Right lobe of liver (tissue), 6 donors: ENCODE data around the gene ANKRD63. TPM values are rescaled to one million over a fixed set of nuclear protein-coding genes. Genes with fewer than 3 reads are reported as not detected.
A peak's percentile ranks its signal among the peaks of the same experiment; 100 is the strongest.

ENCODE experiments used
- ATAC-seq, 4 donors: fragments of 200-7000 bp; cut with Tn5 transposase; one replicate each; pipeline ENCODE4 v1.9.1; 2020; ENCODE audit warnings: mild to moderate bottlenecking in 4 of 4, moderate library complexity in 4 of 4
- DNase-seq, 3 donors: peaks; one replicate each; pipeline ENCODE4 v3.0.0-alpha.2; 2020
- H3K27ac ChIP-seq, 3 donors: fragments of 200-600 bp; one replicate each; pipeline ENCODE4 v1.8.0; 2022
- H3K27me3 ChIP-seq, 2 donors: fragments of 200-600 bp; one replicate each; pipeline ENCODE4 v1.8.0; 2022
- H3K36me3 ChIP-seq, 4 donors: fragments of 200-600 bp; sonication (generic) in 1 of 4; one replicate each; pipeline versions ENCODE4 v1.5.1 to v1.8.0; 2017 to 2022; ENCODE audit warnings: control low read depth in 1 of 4
- H3K4me1 ChIP-seq, 4 donors: fragments of 200-600 bp; sonication (generic) in 1 of 4; one replicate each; pipeline versions ENCODE4 v1.5.1 to v1.8.0; 2017 to 2022; ENCODE audit warnings: control low read depth in 1 of 4
- H3K4me3 ChIP-seq, 3 donors: fragments of 200-600 bp; one replicate each; pipeline ENCODE4 v1.8.0; 2022
- H3K9me3 ChIP-seq, 4 donors: fragments of 200-600 bp; sonication (generic) in 1 of 4; one replicate each; pipeline versions ENCODE4 v1.5.1 to v1.8.0; 2017 to 2022; ENCODE audit warnings: control low read depth in 1 of 4
- POLR2A ChIP-seq: fragments of 450-650 bp; IDR thresholded peaks from one replicate; pipeline ENCODE4 v1.6.1; 2017; ENCODE audit warnings: antibody characterized with exemption, mild to moderate bottlenecking
- WGBS: methylation state at CpG from one replicate; pipeline ENCODE4 v1.1.6; 2018; ENCODE audit warnings: low coverage, low lambda C conversion rate; ENCODE audit not compliant: insufficient coverage; ENCODE audit errors: missing lambda C conversion rate; 5-methylcytosine and 5-hydroxymethylcytosine counted together
- intact Hi-C, 2 donors: fragments of 100-400 bp; cut with DNase I; formaldehyde crosslinking; loops; one replicate each; pipeline versions ENCODE4 v1.11.2 to v1.14.1; 2022
- total RNA-seq, 6 experiments: library from RNA; depleted of rRNA in 2 of 6; stranded (reverse); fragments of >200 nt in 2 of 6; fragmentation: NEBNext Ultra II Directional in 3 of 6; extraction: Animal tissue kit (Norgen Biotek cat#: 25700) in 3 of 6; gene quantifications; one replicate each; pipeline versions ENCODE4 v1.1.0 to v1.2.4, GENCODE V29; 2016 to 2023
- TF ChIP-seq, protein P1 (sequence below), 4 donors: fragments of 200-600 bp in 3 of 4; fragments of 450-650 bp in 1 of 4; IDR thresholded peaks; one replicate each; pipeline versions ENCODE4 v1.5.1 to v1.8.0; 2016 to 2022; ENCODE audit warnings: antibody characterized with exemption in 4 of 4, mild to moderate bottlenecking in 2 of 4
- donor health status: DM: no; HTN: yes; CAD: no.
- donor health status: DM: no; HTN: no; CAD: no.
- donor health status: DM: no; HTN: no; CAD: no.
- donor health status: DM: no; HTN: yes; CAD: no.
- donor health status: DM: no; HTN: yes; CAD: no.

Gene ANKRD63
- total RNA-seq, 6 experiments from 2014 or later: 0.24 TPM; not detected in 5

DNA sequence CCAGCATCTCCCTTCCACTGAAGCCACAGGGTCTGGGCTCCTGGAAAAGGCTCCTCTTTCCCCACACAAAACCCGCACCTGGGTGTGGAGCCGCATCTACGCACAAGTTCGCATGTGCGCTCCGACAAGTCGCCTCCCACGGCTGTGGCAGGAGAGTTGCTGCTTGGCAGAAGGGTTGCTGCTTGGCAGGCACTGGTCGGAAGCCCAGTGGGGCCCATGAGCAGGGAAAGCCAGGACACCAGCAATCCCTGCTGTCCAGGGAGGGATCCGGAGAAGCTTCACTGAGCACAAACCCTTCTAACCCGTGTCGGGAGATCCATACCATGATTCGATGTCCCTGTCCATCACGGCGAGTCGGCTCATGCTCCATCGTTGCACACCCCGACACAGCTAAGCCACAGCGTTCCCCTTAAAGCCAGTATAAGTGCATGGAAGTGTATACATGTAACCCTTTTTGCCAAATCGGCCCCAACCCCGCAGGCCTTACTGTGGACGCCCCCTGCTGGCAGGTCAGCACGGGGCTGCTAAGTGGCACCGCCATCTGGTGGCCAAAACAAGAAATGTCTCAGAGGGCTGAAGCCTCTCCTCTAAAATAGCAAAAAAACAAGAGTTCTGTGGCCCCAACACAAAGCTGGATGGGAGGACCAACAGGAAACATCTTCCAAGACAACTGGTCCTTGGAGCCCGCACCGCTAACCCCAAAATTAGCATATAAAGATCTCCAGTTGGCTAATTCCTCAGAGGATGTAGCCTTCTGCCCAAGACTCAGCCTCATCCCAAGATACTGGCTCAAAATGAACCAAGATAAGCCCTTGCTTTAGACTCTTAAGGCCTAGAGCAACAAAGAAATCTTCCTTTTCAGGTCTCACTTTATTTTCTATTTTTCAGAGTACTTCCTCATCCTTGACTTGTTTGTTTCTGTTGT is 8.3 kb downstream of the ANKRD63 start:
- no peak overlapping the region for H3K27ac ChIP-seq
- peaks cover 0 to 9% (median 0%) of the 10 kb centered on the region in 4 donors for H3K4me1 ChIP-seq
- peak; percentile 77 to 87 (median 81) for ATAC-seq
- no peaks in the 10 kb centered on the region for H3K9me3 ChIP-seq
- H3K36me3 ChIP-seq: no peaks in the 10 kb centered on the region
- DNase-seq: peak; percentile 84 to 85 (median 85)
- H3K27me3 ChIP-seq: no peaks in the 10 kb centered on the region
- intact Hi-C loops: loop anchor here (5.0 to 10.0 kb wide), 4 partner anchors 52 to 232 kb away; no protein-coding TSS in a partner anchor
- WGBS: 1% methylated on average over 8 of the region's 26 CpGs
- H3K4me3 ChIP-seq: no peak overlapping the region
- no peak for TF ChIP-seq POLR2A
- TF ChIP-seq, protein P1, sequence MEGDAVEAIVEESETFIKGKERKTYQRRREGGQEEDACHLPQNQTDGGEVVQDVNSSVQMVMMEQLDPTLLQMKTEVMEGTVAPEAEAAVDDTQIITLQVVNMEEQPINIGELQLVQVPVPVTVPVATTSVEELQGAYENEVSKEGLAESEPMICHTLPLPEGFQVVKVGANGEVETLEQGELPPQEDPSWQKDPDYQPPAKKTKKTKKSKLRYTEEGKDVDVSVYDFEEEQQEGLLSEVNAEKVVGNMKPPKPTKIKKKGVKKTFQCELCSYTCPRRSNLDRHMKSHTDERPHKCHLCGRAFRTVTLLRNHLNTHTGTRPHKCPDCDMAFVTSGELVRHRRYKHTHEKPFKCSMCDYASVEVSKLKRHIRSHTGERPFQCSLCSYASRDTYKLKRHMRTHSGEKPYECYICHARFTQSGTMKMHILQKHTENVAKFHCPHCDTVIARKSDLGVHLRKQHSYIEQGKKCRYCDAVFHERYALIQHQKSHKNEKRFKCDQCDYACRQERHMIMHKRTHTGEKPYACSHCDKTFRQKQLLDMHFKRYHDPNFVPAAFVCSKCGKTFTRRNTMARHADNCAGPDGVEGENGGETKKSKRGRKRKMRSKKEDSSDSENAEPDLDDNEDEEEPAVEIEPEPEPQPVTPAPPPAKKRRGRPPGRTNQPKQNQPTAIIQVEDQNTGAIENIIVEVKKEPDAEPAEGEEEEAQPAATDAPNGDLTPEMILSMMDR (IDR thresholded peaks at IDR 0.05): peak; percentile 100

DNA sequence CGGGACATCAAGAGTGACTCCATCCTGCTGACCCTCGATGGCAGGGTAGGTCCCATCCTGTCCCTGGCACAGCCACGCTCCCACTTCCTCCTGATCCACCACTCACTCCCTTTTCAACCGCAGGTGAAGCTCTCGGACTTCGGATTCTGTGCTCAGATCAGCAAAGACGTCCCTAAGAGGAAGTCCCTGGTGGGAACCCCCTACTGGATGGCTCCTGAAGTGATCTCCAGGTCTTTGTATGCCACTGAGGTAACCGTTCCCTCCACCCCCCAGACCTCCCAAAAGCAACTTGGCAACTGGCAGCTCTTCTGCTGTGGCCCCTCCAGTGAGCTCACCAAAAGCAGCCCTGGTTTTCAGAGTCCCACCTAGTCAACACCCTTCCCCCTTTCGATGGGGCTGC is 9.4 kb downstream of the ANKRD63 start:
- WGBS: 90% methylated on average over 7 of the region's 9 CpGs
- no peak for TF ChIP-seq POLR2A
- TF ChIP-seq, protein P1 (IDR thresholded peaks at IDR 0.05): no peak
- intact Hi-C loops: loop anchor here in 1 of 2 donors (5.0 to 10.0 kb wide), 2 partner anchors 51 to 229 kb away; no protein-coding TSS in a partner anchor

DNA sequence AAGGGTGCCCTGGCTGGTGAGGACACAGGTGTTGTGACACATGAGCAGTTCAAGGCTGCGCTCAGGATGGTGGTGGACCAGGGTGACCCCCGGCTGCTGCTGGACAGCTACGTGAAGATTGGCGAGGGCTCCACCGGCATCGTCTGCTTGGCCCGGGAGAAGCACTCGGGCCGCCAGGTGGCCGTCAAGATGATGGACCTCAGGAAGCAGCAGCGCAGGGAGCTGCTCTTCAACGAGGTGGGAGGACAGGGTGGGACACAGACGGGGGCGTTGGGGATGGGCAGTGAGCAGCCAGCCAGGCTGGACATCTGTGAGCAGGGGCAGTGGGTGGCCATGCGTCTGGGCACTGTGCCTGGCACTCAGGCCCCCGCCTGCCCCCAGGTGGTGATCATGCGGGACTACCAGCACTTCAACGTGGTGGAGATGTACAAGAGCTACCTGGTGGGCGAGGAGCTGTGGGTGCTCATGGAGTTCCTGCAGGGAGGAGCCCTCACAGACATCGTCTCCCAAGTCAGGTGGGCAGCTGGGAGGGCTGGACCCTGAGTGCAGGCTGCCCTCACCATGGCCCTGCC is 10.3 kb downstream of the ANKRD63 start:
- H3K4me3 ChIP-seq: no peak overlapping the region
- 54% methylated on average over 6 of the region's 20 CpGs for WGBS
- ATAC-seq (peak in 2 of 4 donors; percentile 21 to 52), DNase-seq (no peak)
- no peak overlapping the region for H3K27ac ChIP-seq
- H3K36me3 ChIP-seq: no peaks in the 10 kb centered on the region
- intact Hi-C loops: loop anchor here in 1 of 2 donors (5.0 to 10.0 kb wide), 2 partner anchors 50 to 228 kb away; no protein-coding TSS in a partner anchor
- no peak for TF ChIP-seq POLR2A
- TF ChIP-seq, protein P1 (IDR thresholded peaks at IDR 0.05): peak in 2 of 4 donors; percentile 24 to 25
- no peaks in the 10 kb centered on the region for H3K9me3 ChIP-seq
- no peaks in the 10 kb centered on the region for H3K27me3 ChIP-seq
- peaks cover 0 to 9% (median 0%) of the 10 kb centered on the region in 4 donors for H3K4me1 ChIP-seq

More for the DNA sequence above, 9.4 kb downstream of the ANKRD63 start:
- H3K27me3 ChIP-seq: no peaks in the 10 kb centered on the region
- H3K27ac ChIP-seq: no peak overlapping the region
- H3K4me1 ChIP-seq: peaks cover 0 to 9% (median 0%) of the 10 kb centered on the region in 4 donors
- H3K9me3 ChIP-seq: no peaks in the 10 kb centered on the region
- ATAC-seq (no peak), DNase-seq (no peak)
- H3K36me3 ChIP-seq: no peaks in the 10 kb centered on the region
- H3K4me3 ChIP-seq: no peak overlapping the region

DNA sequence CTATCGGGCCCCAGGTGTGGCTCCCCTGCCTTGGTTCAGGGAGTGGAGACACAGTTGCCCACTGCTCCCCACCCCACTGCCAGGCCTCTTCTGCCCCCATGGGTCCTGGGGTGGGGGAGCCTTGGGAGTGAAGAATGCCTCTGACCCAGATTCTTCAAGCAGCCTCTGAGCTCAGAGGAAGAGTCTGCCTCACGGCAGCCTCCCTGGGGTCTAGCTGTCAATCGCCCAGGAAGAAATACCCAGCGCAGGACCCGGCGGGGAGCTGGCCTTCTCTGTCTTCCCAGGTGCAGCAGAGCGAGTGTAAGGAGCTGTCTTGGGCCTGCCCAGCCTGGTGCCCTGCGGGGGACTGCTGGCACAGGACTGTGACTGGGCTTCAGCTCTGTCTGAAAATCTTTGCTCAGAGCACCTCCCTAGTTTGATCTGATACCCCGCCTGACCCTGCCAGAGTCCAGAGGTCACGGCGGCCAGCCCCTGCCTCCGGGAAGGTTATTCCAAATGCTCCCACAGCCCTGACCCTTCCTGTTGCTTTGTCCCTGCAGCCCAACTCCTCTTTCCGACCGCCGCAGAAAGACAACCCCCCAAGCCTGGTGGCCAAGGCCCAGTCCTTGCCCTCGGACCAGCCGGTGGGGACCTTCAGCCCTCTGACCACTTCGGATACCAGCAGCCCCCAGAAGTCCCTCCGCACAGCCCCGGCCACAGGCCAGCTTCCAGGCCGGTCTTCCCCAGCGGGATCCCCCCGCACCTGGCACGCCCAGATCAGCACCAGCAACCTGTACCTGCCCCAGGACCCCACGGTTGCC is 11.0 kb downstream of the ANKRD63 start:
- H3K27ac ChIP-seq: no peak overlapping the region
- no peak overlapping the region for H3K4me3 ChIP-seq
- intact Hi-C loops: loop anchor here in 1 of 2 donors (5.0 to 10.0 kb wide), 2 partner anchors 50 to 227 kb away; no protein-coding TSS in a partner anchor
- DNase-seq (no peak), ATAC-seq (peak; percentile 32 to 57 (median 53))
- peaks cover 0 to 9% (median 0%) of the 10 kb centered on the region in 4 donors for H3K4me1 ChIP-seq
- TF ChIP-seq, protein P1 (IDR thresholded peaks at IDR 0.05): no peak
- TF ChIP-seq POLR2A: no peak
- WGBS: 63% methylated on average over 12 of the region's 25 CpGs
- H3K9me3 ChIP-seq: no peaks in the 10 kb centered on the region
- H3K27me3 ChIP-seq: no peaks in the 10 kb centered on the region
- H3K36me3 ChIP-seq: no peaks in the 10 kb centered on the region
